ENCODE results near the gene PLXDC2.

Gene PLXDC2

DNA sequence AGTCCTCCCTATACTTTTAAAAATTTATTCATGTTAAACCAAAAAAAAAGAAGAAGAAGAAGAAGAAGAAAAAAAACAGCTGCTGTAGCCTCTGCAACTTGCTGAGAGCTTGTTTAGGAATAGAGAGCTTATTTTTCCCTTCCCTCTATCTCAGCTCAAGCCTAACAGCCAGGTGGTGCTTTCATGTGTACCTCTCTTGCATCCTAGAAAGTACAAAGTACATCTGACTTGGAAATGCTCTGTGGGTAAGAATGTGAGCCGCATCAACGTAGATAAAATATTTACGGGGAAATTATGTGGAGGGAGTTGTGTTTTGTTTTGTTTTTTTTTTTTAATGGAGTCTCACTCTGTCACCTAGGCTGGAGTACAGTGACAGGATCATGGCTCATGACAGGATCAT is 99.6 kb downstream of the PLXDC2 start:
- no peak for DNase-seq

DNA sequence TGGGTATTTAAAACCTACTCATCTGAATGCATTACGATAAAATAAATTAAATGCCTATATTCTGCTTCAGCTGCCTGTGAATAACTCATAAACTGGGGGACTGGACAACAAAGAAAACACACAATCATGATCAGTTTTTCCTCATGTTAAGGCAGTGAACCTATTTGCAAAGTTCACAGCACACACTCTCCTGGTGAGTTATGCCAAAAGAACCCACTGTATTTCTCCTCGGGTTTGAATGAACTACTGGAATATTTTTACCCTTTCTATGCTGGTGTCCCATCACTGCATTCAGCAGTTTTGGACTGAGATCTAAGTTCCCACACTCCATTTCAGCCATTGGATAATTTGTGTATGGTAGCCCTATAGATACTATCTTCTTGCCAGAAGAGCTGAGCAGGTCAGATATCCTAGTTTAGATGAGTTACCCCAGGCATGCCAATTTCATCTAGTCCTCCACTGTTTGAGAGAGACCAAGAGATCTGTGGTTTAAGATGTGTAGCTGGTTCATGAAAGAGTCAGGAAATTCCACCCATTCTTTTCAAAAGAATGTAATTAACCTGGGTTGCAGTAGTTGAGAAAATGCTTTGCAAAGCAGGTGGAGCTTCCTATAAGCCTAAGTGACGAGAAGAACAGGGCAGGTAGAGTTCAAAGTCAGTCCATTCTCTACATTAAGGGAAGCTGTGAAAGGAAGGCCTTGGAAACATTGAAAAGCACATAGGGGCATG is 101.7 kb downstream of the PLXDC2 start:
- no peak for DNase-seq

DNA sequence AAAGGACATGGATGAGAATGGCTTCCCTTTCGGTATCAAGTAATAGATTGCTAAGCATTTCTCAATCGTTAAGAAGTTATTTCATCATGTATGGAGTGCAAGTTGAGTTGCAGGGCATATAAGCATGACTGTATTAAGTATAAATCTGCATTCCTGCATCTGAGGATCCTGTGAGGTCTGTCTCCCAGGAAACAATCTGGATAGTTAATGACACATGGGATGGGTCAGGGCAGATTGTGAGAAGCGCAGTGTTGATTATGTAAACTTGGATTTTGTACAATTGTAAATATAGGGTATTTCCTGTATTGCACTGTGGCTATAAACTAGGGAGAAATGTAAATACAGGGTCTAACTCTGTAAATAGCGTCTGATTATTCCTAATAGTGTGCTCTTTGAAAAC is 102.6 kb downstream of the PLXDC2 start:
- DNase-seq, result no peak

- DNase-seq, result no peak
Measured at GRCh38 chr10:19919671-19920070, 103.4 kb downstream of the PLXDC2 start.

GRCh38 chr10:19920075-19920726 is 104.0 kb downstream of the PLXDC2 start:
- no peak for DNase-seq

DNA sequence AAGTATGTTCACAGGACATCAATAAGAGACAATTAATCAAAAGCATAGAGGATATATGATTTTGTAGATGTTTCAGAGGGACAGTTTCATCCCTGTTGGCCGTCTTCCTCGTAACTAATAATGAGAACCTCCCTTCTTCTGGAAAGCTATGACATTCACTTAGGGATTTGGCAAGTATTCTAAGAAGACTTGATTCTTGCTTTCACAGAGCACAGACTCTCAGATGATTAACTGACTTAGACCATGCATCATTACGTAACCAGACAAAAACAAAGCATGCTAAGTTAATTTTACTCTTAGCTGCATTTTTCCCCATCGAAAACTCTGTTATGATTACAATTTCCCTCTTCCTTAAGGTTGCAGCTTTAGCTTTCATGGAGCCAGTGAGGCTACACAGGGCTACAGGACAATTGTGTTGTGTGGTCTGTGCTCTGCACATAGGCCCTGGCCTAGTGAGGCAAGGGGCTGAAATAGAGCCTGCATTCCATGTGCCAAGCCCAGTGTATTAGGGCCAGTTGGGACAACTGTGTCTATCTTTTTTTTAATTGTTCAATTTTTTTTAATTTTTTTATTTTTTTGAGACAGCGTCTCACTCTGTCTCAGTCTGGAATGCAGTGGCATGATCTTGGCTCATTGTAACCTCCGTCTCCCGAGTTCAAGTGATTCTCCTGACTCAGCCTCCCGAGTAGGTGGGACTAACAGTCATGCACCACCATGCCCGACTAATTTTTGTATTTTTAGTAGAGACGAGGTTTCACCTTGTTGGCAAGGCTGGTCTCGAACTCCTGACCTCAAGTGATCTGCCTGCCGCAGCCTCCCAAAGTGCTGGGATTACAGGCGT is 105.3 kb downstream of the PLXDC2 start:
- DNase-seq, result no peak

DNA sequence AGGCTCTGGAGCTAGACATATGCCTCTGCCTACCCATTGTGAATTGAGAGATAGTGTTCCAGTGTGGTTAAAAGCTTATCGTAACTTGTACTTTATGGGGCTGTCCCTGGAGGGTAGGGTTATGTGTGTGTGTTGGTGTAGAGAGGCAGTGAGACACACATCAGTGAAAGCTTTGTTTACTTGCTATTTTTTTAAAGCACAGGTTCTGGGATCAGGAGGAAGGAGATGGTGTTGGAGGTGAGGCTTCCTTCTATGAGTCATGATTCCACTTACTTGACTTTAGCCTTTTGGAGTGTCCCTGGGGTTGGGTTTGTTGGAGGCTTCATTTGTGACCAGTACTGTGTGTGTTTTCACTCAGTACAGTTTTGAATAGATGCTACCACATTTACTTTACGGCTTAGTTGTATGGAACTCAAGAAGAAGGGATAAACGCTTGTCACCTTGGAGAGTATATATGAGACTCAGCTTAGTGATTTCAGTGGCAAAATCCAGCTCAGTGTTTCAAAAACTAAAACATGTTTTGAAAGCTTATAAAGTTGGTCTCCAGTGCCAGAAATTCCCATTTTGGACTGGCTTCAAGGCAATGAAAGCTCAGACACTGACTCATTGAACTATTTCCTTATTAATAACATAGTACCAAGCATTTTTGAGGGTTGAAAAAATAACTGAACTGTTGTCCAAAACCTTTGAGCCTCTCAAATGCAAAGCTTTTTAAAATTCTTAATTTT is 106.2 kb downstream of the PLXDC2 start:
- no peak for DNase-seq

DNA sequence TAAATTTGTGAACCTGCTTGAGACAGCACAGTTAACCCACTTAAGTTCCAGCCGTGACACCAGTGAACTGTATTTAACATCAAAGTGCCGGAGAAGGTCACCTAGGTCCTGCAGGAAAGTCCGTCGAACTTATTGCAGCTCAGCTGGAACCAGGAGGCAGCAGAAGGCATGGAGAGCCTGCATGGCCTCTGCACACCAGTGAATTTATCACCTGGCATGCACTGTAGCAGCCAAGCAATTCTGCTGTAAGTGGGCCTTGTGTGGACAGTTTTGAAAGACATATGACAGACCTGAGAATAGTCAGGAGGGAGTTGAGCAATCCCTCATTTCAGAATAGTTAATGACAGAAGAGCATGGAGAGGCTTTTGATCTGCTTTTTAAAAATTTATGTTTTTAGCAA is 108.8 kb downstream of the PLXDC2 start:
- DNase-seq, result no peak

DNA sequence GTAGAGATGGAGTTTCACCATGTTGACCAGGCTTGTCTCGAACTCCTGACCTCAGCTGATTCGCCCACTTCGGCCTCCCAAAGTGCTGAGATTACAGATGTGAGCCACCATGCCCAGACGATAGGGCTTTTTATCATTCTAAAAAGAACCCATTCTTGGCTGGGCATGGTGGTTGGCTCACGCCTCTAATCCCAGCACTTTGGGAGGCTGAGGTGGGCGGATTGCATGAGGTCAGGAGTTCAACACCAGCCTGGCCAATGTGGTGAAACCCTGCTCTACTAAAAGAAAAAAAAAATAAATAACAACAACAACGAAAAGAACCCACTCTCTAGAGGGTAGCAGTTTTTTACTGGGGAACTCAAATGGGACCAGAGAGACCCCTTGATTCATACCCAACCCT is 112.7 kb downstream of the PLXDC2 start:
- DNase-seq, result no peak

- no peak for DNase-seq
Measured at GRCh38 chr10:19929506-19930140, 113.4 kb downstream of the PLXDC2 start.

GRCh38 chr10:19930936-19931893 is 115.0 kb downstream of the PLXDC2 start:
- no peak for DNase-seq

DNA sequence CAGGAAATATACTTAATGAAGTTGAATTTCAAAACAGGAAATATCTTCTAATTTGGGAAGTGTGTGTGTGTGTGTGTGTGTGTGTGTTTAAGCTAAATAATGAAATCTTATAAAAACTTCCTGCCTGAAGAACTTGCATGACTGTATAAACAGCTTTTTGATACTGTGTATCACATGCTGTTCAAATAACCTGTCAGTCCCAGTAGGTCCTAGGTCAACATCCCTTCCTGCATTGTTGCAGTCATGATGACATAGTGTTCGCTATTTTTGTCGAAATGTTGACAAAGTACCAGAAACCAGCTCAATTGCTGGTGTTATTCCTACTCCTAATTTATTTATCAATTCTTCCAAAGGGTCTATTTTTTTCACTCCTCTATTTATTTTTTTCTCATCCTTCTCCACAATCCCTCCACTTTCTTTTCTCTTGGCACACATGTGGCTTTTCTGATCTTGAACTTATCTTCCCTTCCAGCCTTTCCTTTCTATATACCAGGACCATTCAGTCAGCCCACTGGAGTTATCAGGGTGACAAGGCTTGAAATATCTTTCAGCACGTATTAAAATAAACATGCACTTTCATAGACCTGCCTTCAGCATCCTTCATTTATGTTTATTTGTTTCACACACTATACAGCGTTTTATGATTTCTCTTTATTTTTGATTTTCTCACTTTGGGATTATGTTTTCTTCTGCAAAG is 115.8 kb downstream of the PLXDC2 start:
- DNase-seq, result no peak

- no peak for DNase-seq
Measured at GRCh38 chr10:19932806-19933371, 116.7 kb downstream of the PLXDC2 start.

DNA sequence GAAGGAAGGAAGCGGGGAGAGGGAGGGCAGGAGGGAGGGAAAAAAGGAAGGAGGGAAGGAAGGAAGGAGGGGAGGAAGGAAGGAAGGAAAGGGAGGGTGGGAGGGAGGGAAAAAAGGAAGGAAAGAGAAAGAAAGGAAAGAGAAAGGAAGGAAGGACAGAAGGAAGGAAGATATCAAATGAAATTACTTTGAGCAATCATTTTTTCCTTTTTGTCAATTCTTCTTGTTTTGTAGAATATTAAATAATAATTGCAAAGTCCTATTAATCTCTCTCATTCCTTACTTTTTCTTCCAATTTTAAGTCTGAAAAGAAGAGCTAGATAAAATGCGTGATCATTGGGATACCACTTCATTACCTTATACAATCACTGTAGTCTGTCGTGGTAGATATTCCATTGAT is 117.5 kb downstream of the PLXDC2 start:
- DNase-seq, result no peak

- DNase-seq, result no peak
Measured at GRCh38 chr10:19935176-19935575, 118.9 kb downstream of the PLXDC2 start.

GRCh38 chr10:19936289-19936688 is 120.1 kb downstream of the PLXDC2 start:
- DNase-seq, result no peak

DNA sequence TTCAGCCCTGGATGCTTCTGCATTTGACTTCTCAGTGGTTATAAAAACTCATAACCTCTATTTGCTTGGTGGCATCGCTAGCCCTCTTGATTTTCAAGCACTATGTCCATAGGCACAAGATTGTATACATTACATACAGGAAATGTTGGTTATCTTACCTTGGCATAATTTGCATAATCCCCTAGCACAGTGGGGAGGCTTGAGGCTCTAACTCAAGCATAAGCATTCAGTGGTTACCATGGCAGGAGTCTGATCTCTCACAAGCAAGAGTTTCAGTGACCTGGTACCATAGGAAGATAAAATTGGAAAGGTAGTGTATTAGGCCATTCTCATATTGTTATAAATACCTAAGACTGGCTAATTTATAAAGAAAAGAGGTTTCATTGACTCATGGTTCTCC is 121.8 kb downstream of the PLXDC2 start:
- no peak for DNase-seq

GRCh38 chr10:19941206-19941880 is 125.1 kb downstream of the PLXDC2 start:
- no peak for DNase-seq

GRCh38 chr10:19944911-19945663 is 128.9 kb downstream of the PLXDC2 start:
- no peak for DNase-seq
